ENCODE results near the gene HSD17B3.

- TF ChIP-seq POLR2AphosphoS5 (IDR thresholded peaks at IDR 0.05; ENCODE audit: low read depth, low read length) (no peak), POLR2A (IDR thresholded peaks at IDR 0.05; ENCODE audit: low read depth, low read length) (no peak), TAF1 (IDR thresholded peaks at IDR 0.05; ENCODE audit: borderline replicate concordance, low read depth, low read length) (no peak)
Observed at GRCh38 chr9:96305171-96305570, 3.2 kb upstream of the HSD17B3 start.

Measured in GM12892 (cell line).